ENCODE measurements around the gene KCNQ1.

DNA sequence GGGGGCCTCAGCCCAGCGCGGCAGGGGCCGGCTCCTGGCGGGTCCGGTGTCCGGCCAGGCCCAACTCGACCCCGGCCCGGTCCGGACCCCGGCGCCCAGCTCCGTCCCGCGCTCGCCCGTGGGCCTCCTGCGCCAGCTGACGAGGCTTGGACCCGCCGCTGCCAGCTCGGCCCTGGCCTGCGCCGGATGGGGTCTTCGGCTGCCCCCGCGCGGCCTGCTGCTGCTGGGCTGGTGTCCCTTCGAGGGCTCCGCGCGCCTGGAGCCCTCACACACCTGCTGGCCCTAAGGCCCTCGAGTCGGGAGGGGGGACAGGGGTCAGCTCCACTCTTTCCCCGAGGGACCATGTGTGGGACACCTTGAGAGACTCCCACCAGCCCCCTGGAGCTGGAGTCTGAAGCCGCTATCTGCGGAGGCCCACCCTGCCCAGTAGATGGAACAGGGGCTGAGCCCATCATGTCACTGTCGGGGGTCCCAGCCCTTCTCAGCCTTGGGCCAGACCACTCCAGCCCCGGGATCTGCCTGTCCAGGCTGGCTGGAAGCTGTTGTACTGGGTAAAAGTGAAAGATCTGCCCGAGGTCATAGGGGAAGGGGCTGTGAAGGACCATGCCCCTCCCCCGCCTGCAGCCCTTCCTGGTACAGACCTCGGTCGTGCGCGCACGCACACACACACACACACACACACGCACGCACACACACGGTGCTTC lies 441.5 kb downstream of the KCNQ1 start:
- TF ChIP-seq TAF1 (IDR thresholded peaks at IDR 0.05; ENCODE audit: borderline replicate concordance, low read depth, low read length), result no peak
- TF ChIP-seq POLR2AphosphoS5 (IDR thresholded peaks at IDR 0.05; ENCODE audit: low read depth, low read length), result no peak
- no peak for TF ChIP-seq POLR2A (IDR thresholded peaks at IDR 0.05; ENCODE audit: low read depth, low read length)

Measured in GM12892 (cell line).